ENCODE data around the gene PHLDA2. TPM values are rescaled to one million over a fixed set of nuclear protein-coding genes. Genes with fewer than 3 reads are reported as not detected.

Gene PHLDA2
- total and polyA plus RNA-seq, 9 of the 15 experiments (the other 6 are each of a cell fraction or from before 2014, with no cell fraction given): 0.43 to 42.4 (median 4.7) TPM

- TF ChIP-seq CUX1 (CRISPR knock-in tag; IDR thresholded peaks at IDR 0.05): no peak
- TF ChIP-seq ZNF57 (CRISPR knock-in tag; IDR thresholded peaks at IDR 0.05): no peak
- no peak for TF ChIP-seq ATF1 (CRISPR knock-in tag; IDR thresholded peaks at IDR 0.05)
- peak; percentile 65 for TF ChIP-seq ATF1 (tag; IDR thresholded peaks at IDR 0.05)
- peak; percentile 71; the same call in 1 of the 2 replicates for TF ChIP-seq ZNF609 (CRISPR knock-in tag; IDR thresholded peaks at IDR 0.05; ENCODE audit: borderline replicate concordance)
- peak; percentile 32; the same call in 1 of the 2 replicates for TF ChIP-seq DEAF1 (CRISPR knock-in tag; IDR thresholded peaks at IDR 0.05)
- no peak for TF ChIP-seq MAFK (IDR thresholded peaks at IDR 0.05; ENCODE audit: low read length)
- peak; percentile 87 to 93 for TF ChIP-seq E2F6 (IDR thresholded peaks at IDR 0.05; ENCODE audit: borderline replicate concordance in 1 of 2, extremely low read depth in 1 of 2, insufficient read depth in 1 of 2, insufficient read length in 1 of 2, low read depth in 1 of 2, low read length in 1 of 2, poor library complexity in 1 of 2, severe bottlenecking in 1 of 2)
- TF ChIP-seq DPF2 (IDR thresholded peaks at IDR 0.05): peak; percentile 20; the same call in 1 of the 2 replicates
- TF ChIP-seq FOXP1 (CRISPR knock-in tag; IDR thresholded peaks at IDR 0.05): peak; percentile 92; the same call in 1 of the 2 replicates
- no peak for TF ChIP-seq XRCC4 (IDR thresholded peaks at IDR 0.05; ENCODE audit: extremely low read depth, insufficient read depth, insufficient read length)
- no peak for TF ChIP-seq ETV1 (tag; conservative IDR thresholded peaks at IDR 0.05; ENCODE audit: low read depth)
- TF ChIP-seq TRIM24 (IDR thresholded peaks at IDR 0.05): 0 out of 4 replicates have a peak, but pooled peaks of 1 of the 2 experiments have one; percentile 61
- no peak for TF ChIP-seq RBM15 (IDR thresholded peaks at IDR 0.05; ENCODE audit: insufficient read depth, low read length)
These were observed 44.1 kb downstream of the PHLDA2 start (continued) for GRCh38 chr11:2885017-2885677.

Data from K562 (cell line).